Natural killer cell treated with Interleukin-12 subunit alpha and Interleukin-12 subunit beta and Interleukin-15 and Interleukin-18, amount 100 ng/mL, for 72 hours (primary cell): Measurements from ENCODE around the gene ZNF26. TPM values are rescaled to one million over a fixed set of nuclear protein-coding genes. Genes with fewer than 3 reads are reported as not detected.

Experiments used
- ATAC-seq, 2 donors: fragments of 150-1000 bp; cut with Tn5 transposase in 1 of 2; sonication (Bioruptor Pico), chemical (Tn5 transposase) in 1 of 2; 2 replicates each; pipeline ENCODE4 v1.10.0; 2021
- DNase-seq: peaks from one replicate; pipeline ENCODE4 v3.0.0; 2022; ENCODE audit warnings: low spot score
- H3K27ac Mint-ChIP-seq, 2 donors: 1 replicate in 1 of 2; 2 replicates in 1 of 2; pipeline ENCODE4 v1.8.0; 2022; ENCODE audit warnings: mixed read lengths in 2 of 2, mild to moderate bottlenecking in 1 of 2, moderate library complexity in 1 of 2
- H3K27me3 Mint-ChIP-seq, 2 donors: 1 replicate in 1 of 2; 2 replicates in 1 of 2; pipeline ENCODE4 v1.8.0; 2022; ENCODE audit warnings: mixed read lengths in 2 of 2
- H3K36me3 Mint-ChIP-seq: one replicate; pipeline ENCODE4 v1.8.0; 2022; ENCODE audit warnings: mixed read lengths
- H3K4me1 Mint-ChIP-seq, 2 donors: 1 replicate in 1 of 2; 2 replicates in 1 of 2; pipeline ENCODE4 v1.8.0; 2022; ENCODE audit warnings: low read depth in 2 of 2, mixed read lengths in 2 of 2, mild to moderate bottlenecking in 1 of 2
- H3K4me3 Mint-ChIP-seq: one replicate; pipeline ENCODE4 v1.8.0; 2022; ENCODE audit warnings: mixed read lengths
- H3K9me3 Mint-ChIP-seq: 2 replicates; pipeline ENCODE4 v1.8.0; 2022; ENCODE audit warnings: mixed read lengths
- total RNA-seq, 2 donors: library from RNA; stranded (reverse); gene quantifications; one replicate each; pipeline ENCODE4 v1.2.3, GENCODE V29; 2022

Gene ZNF26
- total RNA-seq, 2 donors from 2014 or later: 24.1 to 27.3 TPM

DNA sequence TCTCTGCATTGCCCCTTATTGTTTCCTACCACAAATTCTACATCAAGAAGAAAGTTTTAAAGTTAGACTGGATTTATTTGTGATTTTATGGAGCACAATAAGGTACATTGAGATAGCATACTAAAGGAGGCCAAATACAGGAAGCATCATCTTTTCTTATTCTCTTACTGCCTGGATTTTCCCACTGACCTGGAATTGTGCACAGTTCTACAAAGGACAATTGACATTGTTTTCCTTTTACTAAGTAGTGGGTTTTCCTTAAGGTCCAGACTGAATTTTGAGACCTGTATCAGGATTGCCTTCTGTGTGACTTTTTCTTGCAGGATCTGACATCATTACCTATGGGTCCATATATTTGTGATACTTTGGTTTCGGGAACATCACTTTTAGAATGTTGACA, 75.8 kb downstream of the ZNF26 start:
- DNase-seq (no peak), ATAC-seq (no peak)
- no peak overlapping the region for H3K4me3 Mint-ChIP-seq
- H3K36me3 Mint-ChIP-seq: peaks cover 69% of the 10 kb centered on the region
- no peaks in the 10 kb centered on the region for H3K27me3 Mint-ChIP-seq
- H3K9me3 Mint-ChIP-seq: peaks cover 26% of the 10 kb centered on the region
- peaks cover 0 to 4% of the 10 kb centered on the region in 2 donors for H3K4me1 Mint-ChIP-seq
- H3K27ac Mint-ChIP-seq: no peak overlapping the region

DNA sequence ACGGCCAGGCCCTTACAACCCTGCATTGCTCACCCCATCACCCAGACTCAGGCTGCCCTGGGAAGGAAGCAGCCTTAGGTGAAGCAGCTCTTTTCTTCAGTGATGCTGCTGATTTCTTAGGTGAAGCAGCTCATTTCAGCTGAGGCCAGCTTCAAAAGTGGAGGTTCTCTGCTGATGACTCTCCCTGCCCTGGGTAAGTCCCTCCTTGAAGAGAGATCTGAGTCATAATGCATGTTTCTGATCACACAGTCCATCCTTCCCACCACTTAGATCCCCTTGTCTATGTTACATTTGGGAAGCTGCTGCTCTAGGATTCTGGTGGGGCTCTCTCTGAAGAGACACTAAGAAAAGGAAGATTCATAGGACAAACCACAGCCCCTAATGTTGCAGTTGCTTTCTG, 77.4 kb downstream of the ZNF26 start:
- Mint-ChIP-seq H3K4me3 (no peak overlapping the region), H3K27ac (no peak overlapping the region), H3K27me3 (no peaks in the 10 kb centered on the region), H3K9me3 (peaks cover 18% of the 10 kb centered on the region), H3K36me3 (peaks cover 62% of the 10 kb centered on the region), H3K4me1 (no peaks in the 10 kb centered on the region)
- ATAC-seq (no peak), DNase-seq (no peak)

DNA sequence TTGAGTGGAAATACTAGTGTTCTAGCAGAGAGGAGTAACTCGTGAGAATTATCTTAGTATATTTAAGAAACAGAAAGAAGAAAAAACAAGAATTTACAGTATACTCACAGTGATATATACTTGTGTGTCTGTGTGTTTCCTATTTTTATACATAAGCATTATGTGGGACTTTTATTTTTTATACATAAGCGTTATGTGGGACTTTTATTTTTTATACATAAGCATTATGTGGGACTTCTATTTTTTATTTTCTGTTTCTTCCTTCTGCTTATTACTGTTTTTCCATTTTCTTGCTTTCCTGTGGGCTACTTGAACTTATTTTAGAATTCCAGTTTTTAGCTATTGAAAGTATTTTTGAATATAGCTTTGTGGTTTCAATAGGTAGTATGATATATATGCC, 87.7 kb downstream of the ZNF26 start:
- Mint-ChIP-seq H3K4me1 (no peaks in the 10 kb centered on the region), H3K27me3 (no peaks in the 10 kb centered on the region), H3K4me3 (no peak overlapping the region), H3K9me3 (peaks cover 20% of the 10 kb centered on the region), H3K27ac (no peak overlapping the region), H3K36me3 (peaks cover 40% of the 10 kb centered on the region)
- DNase-seq: no peak
- no peak for ATAC-seq

Other genes with a start within 250 kb of the ZNF26 start
- gene ANKLE2, start 224.5 kb upstream of the ZNF26 start, total RNA-seq: 100 to 1,000 TPM; 163 to 193 TPM
- gene GOLGA3, start 157.5 kb upstream of the ZNF26 start, total RNA-seq: 100 to 1,000 TPM in 1 of 2 donors, 10 to 100 TPM in 1; 69.3 to 118 TPM
- 100 to 1,000 TPM; 121 to 155 TPM for gene CHFR, start 98.8 kb upstream of the ZNF26 start, total RNA-seq
- 1 to 10 TPM; 6.7 to 7.5 TPM for gene ZNF605, start 30.1 kb upstream of the ZNF26 start, total RNA-seq
- gene ZNF84, start 51.1 kb downstream of the ZNF26 start, total RNA-seq: 10 to 100 TPM; 16.8 to 17.6 TPM
- gene ZNF140, start 94.6 kb downstream of the ZNF26 start, total RNA-seq: 10 to 100 TPM in 1 of 2 donors, 1 to 10 TPM in 1; 7.1 to 17.1 TPM
- 1 to 10 TPM; 1.4 to 1.7 TPM for gene ZNF891, start 143.9 kb downstream of the ZNF26 start, total RNA-seq
- gene ZNF10, start 144.3 kb downstream of the ZNF26 start, total RNA-seq: 1 to 10 TPM; 2.3 to 3.9 TPM
- 10 to 100 TPM; 18.9 to 23.5 TPM for gene ZNF268, start 195.1 kb downstream of the ZNF26 start, total RNA-seq
- not detected for gene ANHX, start 249.5 kb downstream of the ZNF26 start, total RNA-seq